IMR-90 (cell line): ENCODE results near the gene FBXO17.

Experiments
- CEBPB ChIP-seq: IDR thresholded peaks from 2 replicates; pipeline ENCODE4 v1.6.1; 2012; ENCODE audit warnings: low read depth, low read length, improper control_type of control experiment
- CTCF ChIP-seq: conservative IDR thresholded peaks from 2 replicates; pipeline ENCODE4 v1.5.1; 2012; ENCODE audit warnings: mild to moderate bottlenecking, low read depth, low read length, improper control_type of control experiment
- ELK1 ChIP-seq: fragments of 150-350 bp; IDR thresholded peaks from 2 replicates; pipeline ENCODE4 v1.6.1; 2016; ENCODE audit warnings: low read depth, mild to moderate bottlenecking, low read length, moderate library complexity, borderline replicate concordance
- FOS ChIP-seq: fragments of 150-350 bp; IDR thresholded peaks from 2 replicates; pipeline ENCODE4 v1.6.1; 2016; ENCODE audit warnings: low read depth, low read length
- MAFK ChIP-seq: IDR thresholded peaks from 2 replicates; pipeline ENCODE4 v1.6.1; 2012; ENCODE audit warnings: low read depth, low read length, improper control_type of control experiment
- MAZ ChIP-seq: IDR thresholded peaks from 2 replicates; pipeline ENCODE4 v1.6.1; 2012; ENCODE audit warnings: low read depth, mild to moderate bottlenecking, low read length, improper control_type of control experiment, moderate library complexity, borderline replicate concordance
- MXI1 ChIP-seq: IDR thresholded peaks from 2 replicates; pipeline ENCODE4 v1.6.1; 2012; ENCODE audit warnings: low read depth, mild to moderate bottlenecking, low read length, moderate library complexity, borderline replicate concordance
- NFE2L2 ChIP-seq: fragments of 150-350 bp; IDR thresholded peaks from 2 replicates; pipeline ENCODE4 v1.6.1; 2016; ENCODE audit warnings: low read depth, mild to moderate bottlenecking, low read length
- POLR2A ChIP-seq: IDR thresholded peaks from 2 replicates; pipeline ENCODE4 v1.6.1; 2012; ENCODE audit warnings: mild to moderate bottlenecking, low read depth, low read length
- RAD21 ChIP-seq: IDR thresholded peaks from 2 replicates; pipeline ENCODE4 v1.6.1; 2012; ENCODE audit warnings: low read length, improper control_type of control experiment
- RCOR1 ChIP-seq: IDR thresholded peaks from 2 replicates; pipeline ENCODE4 v1.6.1; 2012; ENCODE audit warnings: mild to moderate bottlenecking, low read length, improper control_type of control experiment; ENCODE audit not compliant: insufficient replicate concordance
- RFX5 ChIP-seq: IDR thresholded peaks from 2 replicates; pipeline ENCODE4 v1.8.0; 2012; ENCODE audit warnings: low read depth, mild to moderate bottlenecking, low read length, moderate library complexity
- SMC3 ChIP-seq: fragments of 150-350 bp; IDR thresholded peaks from 2 replicates; pipeline ENCODE4 v1.6.1; 2016; ENCODE audit warnings: low read depth, mild to moderate bottlenecking, antibody characterized with exemption, low read length, moderate library complexity
- USF2 ChIP-seq: fragments of 150-350 bp; IDR thresholded peaks from 2 replicates; pipeline ENCODE4 v1.6.1; 2017; ENCODE audit warnings: mild to moderate bottlenecking, antibody characterized with exemption, low read length, low read depth

GRCh38 chr19:39009001-39009400 lies 33.5 kb upstream of the FBXO17 start:
- TF ChIP-seq POLR2A (no peak), CTCF (no peak), MAFK (no peak), MXI1 (no peak), SMC3 (no peak), RCOR1 (no peak), RFX5 (no peak), CEBPB (no peak), MAZ (no peak), NFE2L2 (no peak), USF2 (no peak), RAD21 (no peak), ELK1 (no peak), FOS (no peak)
